ENCODE measurements around the gene TRMT13. TPM values are rescaled to one million over a fixed set of nuclear protein-coding genes. Genes with fewer than 3 reads are reported as not detected.

Gene TRMT13
- total RNA-seq, 1 experiment from 2014 or later = 19.4 TPM

GRCh38 chr1:100100202-100100601, 32.8 kb upstream of the TRMT13 start:
- Histone ChIP-seq H3K4me1 (ENCODE audit: insufficient read depth, low read length) (no peaks in the 10 kb centered on the region), H2BK15ac (ENCODE audit: low read depth, low read length) (no peak overlapping the region), H3K18ac (ENCODE audit: insufficient read length, low read depth, low read length) (no peak overlapping the region), H2BK20ac (ENCODE audit: low read depth, low read length, poor library complexity, severe bottlenecking) (no peak overlapping the region), H3K23me2 (ENCODE audit: insufficient read length, low read depth, low read length, poor library complexity, severe bottlenecking) (no peaks in the 10 kb centered on the region), H4K20me1 (ENCODE audit: control insufficient read depth, insufficient read depth, insufficient read length) (no peaks in the 10 kb centered on the region), H3K56ac (ENCODE audit: insufficient read length, low read depth, low read length) (no peak overlapping the region), H3K23ac (ENCODE audit: insufficient read length, low read depth, low read length) (no peak overlapping the region), H4K8ac (replicated peaks; ENCODE audit: insufficient read length, low read depth, low read length) (no peak overlapping the region), H3K4me2 (ENCODE audit: insufficient read depth, insufficient read length, low read length) (no peak overlapping the region), H3K27me3 (ENCODE audit: insufficient read depth, low read length) (no peaks in the 10 kb centered on the region), H3K9ac (ENCODE audit: extremely low read depth, insufficient read length, low read length) (no peak overlapping the region), H4K91ac (ENCODE audit: insufficient read length, low read depth, low read length) (no peak overlapping the region), H2BK5ac (ENCODE audit: insufficient read length, low read length) (no peak overlapping the region), H3K9me3 (ENCODE audit: control insufficient read depth, low read depth, low read length) (no peaks in the 10 kb centered on the region), H4K5ac (ENCODE audit: insufficient read length, low read depth, low read length) (no peak overlapping the region), H3T11ph (ENCODE audit: low read length) (no peak overlapping the region), H3K4ac (ENCODE audit: low read depth, low read length) (no peak overlapping the region), H3K79me2 (ENCODE audit: insufficient read depth, low read length) (no peaks in the 10 kb centered on the region), H3K79me1 (ENCODE audit: insufficient read depth, low read depth, low read length, poor library complexity, severe bottlenecking) (no peaks in the 10 kb centered on the region), H2BK120ac (ENCODE audit: low read depth, low read length, poor library complexity, severe bottlenecking) (no peak overlapping the region), H2AFZ (ENCODE audit: low read length) (no peak overlapping the region), H3K14ac (ENCODE audit: insufficient read depth, low read length) (no peak overlapping the region), H2AK5ac (ENCODE audit: insufficient read length, low read length) (no peak overlapping the region), H2BK12ac (ENCODE audit: insufficient read length, low read depth, low read length) (no peak overlapping the region), H3K27ac (ENCODE audit: insufficient read length, low read depth, low read length) (no peak overlapping the region)
- Mint-ChIP-seq H3K9me3 (peaks cover 0 to 2% of the 10 kb centered on the region in 2 experiments; a peak in 1 of 5 replicates), H3K27ac (no peak overlapping the region), H3K27me3 (ENCODE audit: low read depth) (no peaks in the 10 kb centered on the region), H3K4me3 (no peak overlapping the region), H3K4me1 (no peaks in the 10 kb centered on the region), H3K36me3 (ENCODE audit: insufficient read depth in 1 of 3, low read depth in 3 of 3) (peaks cover 32 to 74% (median 67%) of the 10 kb centered on the region in 3 experiments; a peak in 6 of 7 replicates)
- no peak for DNase-seq
- no CpG with 5 or more reads among the region's 1 CpG for WGBS (ENCODE audit: extremely low coverage, insufficient read length, low lambda C conversion rate)
- no peak for TF ChIP-seq CTCF (conservative IDR thresholded peaks at IDR 0.05)

All from H9 (cell line).